Ramos (cell line): Measurements from ENCODE around the gene BMP4.

ENCODE experiments used
- in situ Hi-C: fragments of 300-500 bp; cut with MboI; formaldehyde crosslinking; loops from one replicate; pipeline ENCODE4 v1.14.3; 2022; ENCODE audit warnings: low sequenced_read_pairs; ENCODE audit not compliant: unreplicated experiment

The BMP4 gene

GRCh38 chr14:53900499-53900898 is 56.1 kb downstream of the BMP4 start:
- in situ Hi-C loops = no loop called here
